Thyroid gland (tissue), 4 donors: ENCODE measurements around the gene LIX1.

Source experiments
- POLR2A ChIP-seq, 2 donors: fragments of 450-650 bp; IDR thresholded peaks; one replicate each; pipeline ENCODE4 v1.6.1; 2017; ENCODE audit warnings: antibody characterized with exemption in 2 of 2, mild to moderate bottlenecking in 2 of 2, moderate library complexity in 1 of 2
- TF ChIP-seq, protein P1 (sequence below), 6 experiments: fragments of 200-600 bp in 3 of 6; fragments of 450-650 bp in 3 of 6; sonication (generic) in 3 of 6; IDR thresholded peaks; one replicate each; pipeline ENCODE4 v1.5.1; 2016 to 2019; ENCODE audit warnings: antibody characterized with exemption in 6 of 6, mild to moderate bottlenecking in 2 of 6, inconsistent platforms in 1 of 6, moderate library complexity in 1 of 6

DNA sequence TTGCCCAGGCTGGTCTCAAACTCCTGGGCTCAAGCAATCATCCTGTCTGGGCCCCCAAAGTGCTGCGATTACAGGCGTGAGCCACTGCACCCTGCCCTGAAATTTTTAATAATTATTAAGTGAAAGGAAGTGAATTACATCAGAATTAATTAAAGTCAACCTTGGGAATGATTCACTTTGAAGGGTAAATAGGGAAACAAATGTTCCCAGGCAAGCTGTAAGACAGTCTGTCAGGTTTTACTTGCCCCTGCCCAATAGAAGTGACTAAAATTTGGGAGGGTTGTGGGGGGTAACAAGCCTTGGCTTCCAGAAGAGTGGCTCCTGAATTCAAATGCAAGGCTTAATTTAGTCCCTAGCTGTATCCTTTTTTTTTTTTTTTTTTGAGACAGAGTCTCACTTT, 1.3 kb upstream of the LIX1 start:
- TF ChIP-seq, protein P1, sequence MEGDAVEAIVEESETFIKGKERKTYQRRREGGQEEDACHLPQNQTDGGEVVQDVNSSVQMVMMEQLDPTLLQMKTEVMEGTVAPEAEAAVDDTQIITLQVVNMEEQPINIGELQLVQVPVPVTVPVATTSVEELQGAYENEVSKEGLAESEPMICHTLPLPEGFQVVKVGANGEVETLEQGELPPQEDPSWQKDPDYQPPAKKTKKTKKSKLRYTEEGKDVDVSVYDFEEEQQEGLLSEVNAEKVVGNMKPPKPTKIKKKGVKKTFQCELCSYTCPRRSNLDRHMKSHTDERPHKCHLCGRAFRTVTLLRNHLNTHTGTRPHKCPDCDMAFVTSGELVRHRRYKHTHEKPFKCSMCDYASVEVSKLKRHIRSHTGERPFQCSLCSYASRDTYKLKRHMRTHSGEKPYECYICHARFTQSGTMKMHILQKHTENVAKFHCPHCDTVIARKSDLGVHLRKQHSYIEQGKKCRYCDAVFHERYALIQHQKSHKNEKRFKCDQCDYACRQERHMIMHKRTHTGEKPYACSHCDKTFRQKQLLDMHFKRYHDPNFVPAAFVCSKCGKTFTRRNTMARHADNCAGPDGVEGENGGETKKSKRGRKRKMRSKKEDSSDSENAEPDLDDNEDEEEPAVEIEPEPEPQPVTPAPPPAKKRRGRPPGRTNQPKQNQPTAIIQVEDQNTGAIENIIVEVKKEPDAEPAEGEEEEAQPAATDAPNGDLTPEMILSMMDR (IDR thresholded peaks at IDR 0.05) = no peak
- TF ChIP-seq POLR2A (IDR thresholded peaks at IDR 0.05) = no peak
